Thoracic aorta (tissue), 2 donors: ENCODE data around the gene TKFC. TPM values are rescaled to one million over a fixed set of nuclear protein-coding genes. Genes with fewer than 3 reads are reported as not detected.

Experiments used
- ATAC-seq: fragments of 150-250 bp; one replicate; pipeline ENCODE4 v1.8.0; 2017; ENCODE audit warnings: low read depth; ENCODE audit not compliant: insufficient number of reproducible peaks, low FRiP score
- DNase-seq: peaks from one replicate; pipeline ENCODE4 v3.0.0-alpha.2; 2020; ENCODE audit warnings: low spot score
- H3K27ac ChIP-seq, 2 donors: fragments of 200-600 bp; sonication (generic); 1 replicate in 1 of 2; 2 replicates in 1 of 2; pipeline ENCODE4 v1.5.1; 2016; ENCODE audit warnings: mild to moderate bottlenecking in 2 of 2, moderate library complexity in 2 of 2
- H3K27me3 ChIP-seq: fragments of 200-600 bp; sonication (generic); replicated peaks from 2 replicates; pipeline ENCODE4 v1.6.0; 2016; ENCODE audit warnings: mild to moderate bottlenecking; ENCODE audit not compliant: insufficient read depth
- H3K36me3 ChIP-seq: fragments of 200-600 bp; sonication (generic); one replicate; pipeline ENCODE4 v1.5.1; 2016
- H3K4me1 ChIP-seq, 2 donors: fragments of 200-600 bp; sonication (generic); 1 replicate in 1 of 2; 2 replicates in 1 of 2; pipeline versions ENCODE4 v1.5.1 to v1.6.0; 2016; ENCODE audit warnings: low read depth in 2 of 2, mild to moderate bottlenecking in 1 of 2; ENCODE audit not compliant: control insufficient read depth in 1 of 2
- H3K4me3 ChIP-seq: fragments of 200-600 bp; sonication (generic); 2 replicates; pipeline ENCODE4 v1.5.1; 2016; ENCODE audit warnings: mild to moderate bottlenecking
- H3K9me3 ChIP-seq: fragments of 200-600 bp; sonication (generic); 2 replicates; pipeline ENCODE4 v1.5.1; 2016
- total RNA-seq, 2 donors: library from RNA; depleted of rRNA; stranded (reverse); fragments of >200 nt; gene quantifications; one replicate each; pipeline versions ENCODE4 v1.1.0 to v1.2.3, GENCODE V29; 2016
- TF ChIP-seq, protein P1 (sequence below): fragments of 200-600 bp; sonication (generic); IDR thresholded peaks from one replicate; pipeline ENCODE4 v1.5.1; 2019; ENCODE audit warnings: antibody characterized with exemption

TKFC gene
- total RNA-seq, 2 donors from 2014 or later = 22.5 to 29.2 TPM

DNA sequence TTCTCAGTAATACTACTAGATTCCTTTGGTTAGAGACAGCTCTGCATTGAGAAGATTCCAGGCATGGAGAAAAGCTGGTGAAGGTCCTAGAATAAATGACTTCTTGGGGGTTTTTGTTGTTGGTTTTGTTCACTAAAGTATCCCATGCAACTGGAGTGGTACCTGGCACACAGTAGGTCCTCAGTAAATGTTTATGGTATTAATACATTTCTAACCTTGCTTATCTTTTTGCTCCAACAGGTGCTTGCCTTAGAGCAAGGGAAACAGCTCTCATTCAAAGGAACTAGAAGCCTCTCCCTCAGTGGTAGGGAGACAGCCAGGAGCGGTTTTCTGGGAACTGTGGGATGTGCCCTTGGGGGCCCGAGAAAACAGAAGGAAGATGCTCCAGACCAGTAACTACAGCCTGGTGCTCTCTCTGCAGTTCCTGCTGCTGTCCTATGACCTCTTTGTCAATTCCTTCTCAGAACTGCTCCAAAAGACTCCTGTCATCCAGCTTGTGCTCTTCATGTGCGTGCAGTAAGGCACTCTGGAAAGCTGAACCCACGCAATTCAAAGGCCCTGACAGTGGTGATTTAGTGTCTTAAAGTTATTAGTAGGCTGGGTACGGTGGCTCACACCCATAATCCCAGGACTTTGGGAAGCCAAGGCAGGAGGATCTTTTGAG, 31.1 kb downstream of the TKFC start:
- Histone ChIP-seq H3K4me3 (no peak overlapping the region), H3K27ac (no peak overlapping the region), H3K9me3 (no peaks in the 10 kb centered on the region), H3K27me3 (no peaks in the 10 kb centered on the region), H3K36me3 (peaks cover 27% of the 10 kb centered on the region), H3K4me1 (peaks cover 13 to 31% of the 10 kb centered on the region in 2 donors)
- TF ChIP-seq, protein P1, sequence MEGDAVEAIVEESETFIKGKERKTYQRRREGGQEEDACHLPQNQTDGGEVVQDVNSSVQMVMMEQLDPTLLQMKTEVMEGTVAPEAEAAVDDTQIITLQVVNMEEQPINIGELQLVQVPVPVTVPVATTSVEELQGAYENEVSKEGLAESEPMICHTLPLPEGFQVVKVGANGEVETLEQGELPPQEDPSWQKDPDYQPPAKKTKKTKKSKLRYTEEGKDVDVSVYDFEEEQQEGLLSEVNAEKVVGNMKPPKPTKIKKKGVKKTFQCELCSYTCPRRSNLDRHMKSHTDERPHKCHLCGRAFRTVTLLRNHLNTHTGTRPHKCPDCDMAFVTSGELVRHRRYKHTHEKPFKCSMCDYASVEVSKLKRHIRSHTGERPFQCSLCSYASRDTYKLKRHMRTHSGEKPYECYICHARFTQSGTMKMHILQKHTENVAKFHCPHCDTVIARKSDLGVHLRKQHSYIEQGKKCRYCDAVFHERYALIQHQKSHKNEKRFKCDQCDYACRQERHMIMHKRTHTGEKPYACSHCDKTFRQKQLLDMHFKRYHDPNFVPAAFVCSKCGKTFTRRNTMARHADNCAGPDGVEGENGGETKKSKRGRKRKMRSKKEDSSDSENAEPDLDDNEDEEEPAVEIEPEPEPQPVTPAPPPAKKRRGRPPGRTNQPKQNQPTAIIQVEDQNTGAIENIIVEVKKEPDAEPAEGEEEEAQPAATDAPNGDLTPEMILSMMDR = no peak
- DNase-seq = no peak
- ATAC-seq = no peak

DNA sequence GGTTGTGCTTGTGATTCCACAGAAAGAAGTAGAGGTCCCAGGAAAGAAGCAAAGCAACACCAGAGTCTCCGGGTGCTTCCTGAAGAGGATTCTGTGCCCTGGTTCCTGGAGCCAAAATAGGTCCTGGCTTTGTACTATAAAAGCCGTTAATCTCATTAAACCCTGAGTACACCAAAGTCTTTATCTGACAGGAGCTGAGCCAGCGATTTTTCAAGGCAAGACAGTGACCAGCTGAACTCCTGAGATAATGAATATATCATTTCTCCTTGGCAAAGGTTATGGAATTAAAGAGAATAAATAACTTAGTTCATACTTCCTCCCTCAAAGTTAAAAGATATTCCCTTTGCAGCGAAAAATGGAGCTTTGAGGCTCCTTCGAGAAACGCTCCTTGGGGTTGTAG, 34.4 kb downstream of the TKFC start:
- Histone ChIP-seq H3K9me3 (no peaks in the 10 kb centered on the region), H3K4me1 (peaks cover 5 to 15% of the 10 kb centered on the region in 2 donors), H3K36me3 (peaks cover 27% of the 10 kb centered on the region), H3K27me3 (no peaks in the 10 kb centered on the region), H3K4me3 (no peak overlapping the region), H3K27ac (peak overlapping the region in 1 of 2 donors; percentile 79)
- ATAC-seq (no peak), DNase-seq (no peak)
- TF ChIP-seq, protein P1 = no peak

DNA sequence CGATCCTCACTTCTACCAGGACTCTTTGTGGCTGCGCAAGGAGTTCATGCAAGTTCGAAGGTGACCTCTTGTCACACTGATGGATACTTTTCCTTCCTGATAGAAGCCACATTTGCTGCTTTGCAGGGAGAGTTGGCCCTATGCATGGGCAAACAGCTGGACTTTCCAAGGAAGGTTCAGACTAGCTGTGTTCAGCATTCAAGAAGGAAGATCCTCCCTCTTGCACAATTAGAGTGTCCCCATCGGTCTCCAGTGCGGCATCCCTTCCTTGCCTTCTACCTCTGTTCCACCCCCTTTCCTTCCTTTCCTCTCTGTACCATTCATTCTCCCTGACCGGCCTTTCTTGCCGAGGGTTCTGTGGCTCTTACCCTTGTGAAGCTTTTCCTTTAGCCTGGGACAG, 35.6 kb downstream of the TKFC start:
- H3K36me3 ChIP-seq = peaks cover 27% of the 10 kb centered on the region
- H3K27me3 ChIP-seq = no peaks in the 10 kb centered on the region
- peaks cover 0 to 3% of the 10 kb centered on the region in 2 donors for H3K4me1 ChIP-seq
- H3K27ac ChIP-seq = no peak overlapping the region
- TF ChIP-seq, protein P1 = no peak
- DNase-seq = no peak
- H3K4me3 ChIP-seq = no peak overlapping the region
- no peaks in the 10 kb centered on the region for H3K9me3 ChIP-seq
- ATAC-seq = no peak

DNA sequence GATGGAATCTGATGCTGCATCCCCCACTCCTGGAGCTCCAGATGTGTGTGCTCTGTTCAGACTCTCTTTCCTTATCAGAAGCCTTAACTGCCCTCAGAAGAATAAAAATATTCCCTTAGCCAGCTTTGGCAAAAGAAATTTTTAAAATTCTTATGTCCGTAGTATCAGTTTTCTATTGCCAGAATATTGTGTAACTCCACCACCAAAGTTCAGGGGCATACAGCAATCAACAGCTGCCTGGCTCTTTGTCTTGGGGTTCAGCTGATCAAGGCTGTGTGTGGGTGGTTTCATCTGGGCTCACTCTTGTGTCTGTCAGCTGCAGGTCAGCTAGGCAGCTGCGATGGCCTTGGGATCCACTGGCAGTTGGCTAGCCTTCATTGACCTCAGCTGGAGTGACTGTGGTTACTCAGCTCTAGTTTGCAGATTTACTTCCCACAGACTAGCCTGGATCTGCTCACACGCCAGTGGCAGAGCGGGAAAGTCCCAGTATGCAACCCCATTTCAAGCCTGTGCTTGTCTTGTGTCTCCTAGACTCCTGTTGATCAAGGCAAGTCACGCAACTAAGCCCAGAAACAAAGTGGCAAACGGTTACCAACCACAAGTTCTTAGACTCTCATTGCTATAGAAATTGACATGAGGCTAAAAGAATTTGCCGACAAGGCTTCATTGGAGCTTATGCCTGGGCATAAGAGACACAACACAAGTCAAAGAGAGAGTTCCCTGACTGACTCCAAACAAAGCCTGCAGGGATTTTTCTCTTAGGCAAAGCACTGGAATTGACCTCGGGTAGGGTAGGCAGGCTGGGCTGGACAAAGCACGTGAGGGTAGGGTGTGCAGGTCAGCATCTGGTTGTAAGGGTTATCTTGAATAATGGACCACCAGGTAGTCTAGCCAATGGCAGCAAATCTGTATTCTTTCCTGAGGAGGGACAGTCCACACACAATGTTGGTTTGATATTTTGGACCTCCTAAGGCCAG, 36.6 kb downstream of the TKFC start:
- Histone ChIP-seq H3K9me3 (no peaks in the 10 kb centered on the region), H3K36me3 (peaks cover 24% of the 10 kb centered on the region), H3K4me1 (no peaks in the 10 kb centered on the region), H3K4me3 (no peak overlapping the region), H3K27me3 (no peaks in the 10 kb centered on the region), H3K27ac (peak overlapping the region in 1 of 2 donors; percentile 11)
- DNase-seq (no peak), ATAC-seq (no peak)
- TF ChIP-seq, protein P1 = no peak

DNA sequence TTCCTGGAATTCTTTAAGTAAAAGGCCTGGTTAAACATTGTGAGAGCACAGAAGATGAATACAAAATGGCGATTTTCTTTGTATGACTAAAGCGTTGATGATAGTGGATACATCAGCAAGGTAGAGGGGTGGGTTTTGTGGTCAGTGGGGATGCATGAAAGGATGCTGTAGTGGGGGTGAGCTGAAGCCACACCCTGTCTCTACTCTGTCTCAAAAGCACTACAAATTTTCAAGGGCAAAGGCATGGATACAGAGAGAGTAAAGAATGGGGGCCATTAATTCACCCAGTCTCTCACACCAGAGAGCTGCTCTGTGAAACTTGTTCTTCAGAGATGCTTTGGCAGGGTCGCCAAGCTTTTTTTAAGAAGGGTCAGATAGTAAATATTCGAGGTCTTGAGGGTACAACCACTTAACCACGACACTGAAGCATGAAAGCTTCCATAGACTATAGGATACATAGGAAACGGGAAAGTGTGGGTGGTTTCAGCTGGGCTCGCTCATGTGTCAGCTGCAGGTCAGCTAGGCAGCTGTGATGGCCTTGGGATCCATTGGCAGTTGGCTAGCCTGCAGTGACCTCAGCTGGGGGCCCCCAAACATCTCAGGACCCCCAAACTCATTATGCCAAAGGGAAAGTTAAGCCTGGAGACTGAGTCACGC, 37.4 kb downstream of the TKFC start:
- TF ChIP-seq, protein P1 = no peak
- ATAC-seq (no peak), DNase-seq (no peak)
- Histone ChIP-seq H3K4me1 (no peaks in the 10 kb centered on the region), H3K9me3 (no peaks in the 10 kb centered on the region), H3K27ac (peak overlapping the region in 1 of 2 donors; percentile 11), H3K27me3 (no peaks in the 10 kb centered on the region), H3K4me3 (no peak overlapping the region), H3K36me3 (peaks cover 24% of the 10 kb centered on the region)
